ENCODE measurements around the gene FUT6.

The FUT6 gene

DNA sequence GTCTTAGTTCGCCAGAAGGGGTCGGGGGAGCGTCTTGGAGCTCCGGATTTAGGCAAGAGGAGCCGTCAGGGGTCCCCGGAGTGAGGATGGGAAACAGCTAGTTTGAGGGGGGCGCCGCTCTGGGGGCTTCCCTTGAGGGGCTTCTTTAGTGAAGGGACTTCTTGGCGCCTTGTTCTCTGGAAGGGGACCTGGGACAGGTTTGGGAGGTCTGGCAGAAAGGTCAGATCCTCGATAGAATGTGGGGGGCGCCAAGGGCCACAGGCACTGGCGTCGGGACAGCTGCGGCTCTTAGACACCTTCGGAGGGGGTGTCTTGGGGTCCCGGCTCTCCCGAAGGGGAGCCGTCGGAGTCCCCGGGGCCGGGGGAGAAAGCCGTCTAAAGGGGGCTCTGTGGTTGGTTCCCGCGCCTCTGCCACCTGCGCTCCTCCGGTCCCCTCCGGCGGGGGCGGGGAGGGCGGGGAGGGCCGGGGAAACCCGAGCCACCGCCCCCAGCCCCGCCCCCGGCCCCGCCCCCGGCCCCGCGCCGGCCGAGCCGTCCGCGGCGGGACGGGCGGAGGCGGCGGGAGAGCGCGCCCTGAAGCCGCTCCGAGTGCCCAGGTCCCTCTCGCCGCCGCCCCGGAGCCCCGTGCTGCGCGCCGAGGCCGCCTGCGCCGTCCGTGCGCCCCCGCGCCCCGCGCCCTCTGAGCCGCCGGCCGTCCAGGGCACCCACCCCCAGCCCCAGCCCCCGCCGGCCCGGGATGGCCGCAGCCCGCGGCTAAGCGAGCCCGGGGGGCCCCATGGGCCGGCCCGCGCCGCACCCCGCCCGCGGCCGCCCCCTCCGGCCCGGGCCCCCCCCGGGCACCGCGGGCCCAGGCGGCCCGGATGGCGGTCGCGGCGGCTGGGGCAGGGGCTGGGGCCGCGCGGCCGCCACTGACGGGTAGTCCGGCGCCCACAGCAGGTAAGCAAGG is 34.7 kb downstream of the FUT6 start, which contains the start of gene NRTN:
Gene NRTN, plus strand, starts transcription at position 552 of the 946 bp plus-strand sequence. CDS start 19,099 bp downstream, outside the sequence.
- DNase-seq: peak; percentile 47

DNA sequence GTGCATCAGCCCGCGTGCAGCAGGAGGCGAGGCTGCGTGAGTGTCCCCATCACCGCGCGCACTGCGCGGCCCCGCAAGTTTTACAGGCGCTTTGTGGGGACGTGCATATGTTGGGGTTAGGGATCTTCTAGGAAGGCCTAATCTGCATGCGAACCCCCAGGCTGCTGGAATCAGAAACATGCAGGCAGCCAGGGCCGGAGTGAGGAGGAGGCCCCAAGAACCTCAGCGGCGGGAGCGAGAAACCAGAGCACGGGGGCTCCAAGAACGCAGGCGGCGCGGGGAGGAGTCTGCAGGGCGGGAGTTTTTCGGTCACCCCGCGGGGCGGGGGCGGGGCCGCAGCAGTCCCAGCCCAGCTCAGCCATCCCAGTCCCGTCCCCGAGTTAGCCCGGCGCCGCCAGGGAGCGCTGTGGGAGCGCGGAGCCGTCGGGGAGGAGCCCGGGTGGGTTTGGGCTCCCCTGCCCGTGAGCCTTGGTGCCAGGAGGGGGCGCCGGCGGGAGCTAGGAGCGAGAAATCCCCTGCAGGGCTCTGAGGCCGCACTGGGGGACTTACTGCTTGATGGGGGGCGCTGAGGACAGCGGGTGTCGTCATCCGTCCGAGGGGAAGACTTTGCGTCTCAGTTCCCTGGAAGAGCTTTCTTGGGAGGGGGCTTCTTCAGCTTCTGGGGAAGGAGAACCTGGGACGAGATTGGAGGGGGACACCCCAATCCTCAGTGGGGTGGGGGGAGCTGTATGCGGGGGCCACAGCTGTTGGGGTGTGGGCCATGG is 35.6 kb downstream of the FUT6 start:
- DNase-seq: peak; percentile 93

DNA sequence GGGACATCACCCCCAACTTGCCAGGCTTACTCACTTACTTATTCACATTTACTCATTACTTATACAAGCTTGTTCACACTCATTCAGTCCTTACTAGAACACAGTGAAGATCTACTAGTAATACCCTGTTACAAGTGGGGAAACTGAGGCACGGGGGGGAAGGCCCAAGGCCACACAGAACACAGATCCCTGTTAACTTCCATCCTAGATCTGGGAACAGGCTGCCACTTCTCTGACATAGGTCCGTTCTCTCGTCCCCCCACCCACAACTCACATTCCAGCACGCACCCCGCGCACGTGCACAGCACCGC is 36.1 kb downstream of the FUT6 start:
- DNase-seq: no peak

DNA sequence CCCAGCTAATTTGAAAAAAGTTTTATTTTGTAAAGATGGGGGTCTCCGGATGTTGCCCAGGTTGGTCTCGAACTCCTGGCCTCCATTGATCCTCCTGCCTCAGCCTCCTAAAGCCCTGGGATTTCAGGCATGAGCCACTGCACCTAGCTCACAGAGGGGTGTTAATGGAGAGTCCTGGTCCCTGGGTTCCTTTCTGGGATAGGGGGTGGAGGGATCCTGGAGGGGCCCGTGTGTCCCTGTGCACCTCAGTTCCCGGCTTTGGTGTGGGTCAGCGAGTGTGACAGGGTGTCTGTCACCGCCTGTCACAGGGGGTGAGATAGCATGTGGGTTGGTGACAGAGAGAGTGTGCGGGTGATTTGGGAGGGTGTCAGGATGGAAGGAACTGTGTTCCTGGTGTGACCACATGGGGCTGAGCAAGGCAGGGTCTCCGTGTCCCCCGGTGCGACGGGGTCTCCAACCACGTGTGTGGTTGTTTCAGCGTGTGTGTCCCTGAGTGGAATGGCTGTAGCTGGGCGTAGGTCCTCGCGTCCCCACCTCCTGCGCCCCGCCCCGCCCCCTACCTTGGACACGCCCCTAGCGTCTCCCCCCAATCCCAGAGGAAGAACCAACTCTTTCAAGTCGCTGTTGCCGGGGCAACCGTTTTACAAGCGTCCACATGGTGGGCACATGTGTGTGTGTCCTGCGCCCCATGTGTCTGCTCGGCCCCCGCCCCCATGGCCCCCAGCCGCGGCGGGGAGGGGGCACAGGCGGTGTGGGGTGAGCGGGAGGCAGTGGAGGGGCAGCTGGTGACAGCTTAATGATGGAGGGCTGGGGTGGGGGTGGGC is 37.5 kb downstream of the FUT6 start:
- DNase-seq: no peak

DNA sequence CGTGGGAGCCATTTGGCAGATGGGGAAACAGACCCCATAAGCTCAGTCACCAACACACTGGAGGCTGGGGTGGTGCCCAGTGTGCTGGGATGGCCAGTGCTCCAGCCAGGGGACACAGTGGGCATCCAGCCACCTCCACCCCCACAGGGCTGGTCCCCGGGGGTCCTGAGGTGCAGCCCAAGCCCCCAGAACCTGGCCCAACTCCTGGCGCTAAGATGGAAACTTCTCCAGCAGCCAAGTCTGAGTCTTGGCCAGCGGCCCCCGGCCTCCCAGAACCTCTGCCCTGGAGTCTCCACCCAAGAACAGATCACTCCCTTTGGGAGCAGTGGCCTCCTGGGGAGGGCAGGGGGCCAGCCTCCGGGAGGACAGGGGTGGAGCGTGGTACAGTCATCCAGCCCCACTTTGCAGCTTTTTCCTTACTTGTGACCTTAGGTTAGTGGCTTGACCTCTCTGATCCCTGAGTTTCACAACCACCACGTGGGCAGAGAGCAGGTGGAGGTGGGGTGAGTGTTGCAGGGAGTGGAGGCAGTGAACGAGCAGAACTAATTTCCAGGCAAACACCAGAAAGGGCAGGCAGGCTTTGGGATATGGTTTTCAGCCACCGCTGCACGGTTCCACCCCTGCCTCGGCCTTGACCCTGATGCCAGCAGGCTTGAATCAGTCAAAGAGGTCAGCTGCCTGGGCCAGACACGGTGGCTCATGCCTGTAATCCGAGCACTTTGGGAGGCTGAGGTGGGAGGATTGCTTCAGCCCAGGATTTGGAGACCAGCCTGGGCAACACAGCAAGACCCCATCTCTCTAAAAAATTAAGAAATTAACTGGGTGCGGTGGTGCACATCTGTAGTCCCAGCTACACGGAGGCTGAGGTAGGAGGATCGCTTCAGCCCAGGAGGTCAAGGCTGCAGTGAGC is 38.9 kb downstream of the FUT6 start:
- no peak for DNase-seq

DNA sequence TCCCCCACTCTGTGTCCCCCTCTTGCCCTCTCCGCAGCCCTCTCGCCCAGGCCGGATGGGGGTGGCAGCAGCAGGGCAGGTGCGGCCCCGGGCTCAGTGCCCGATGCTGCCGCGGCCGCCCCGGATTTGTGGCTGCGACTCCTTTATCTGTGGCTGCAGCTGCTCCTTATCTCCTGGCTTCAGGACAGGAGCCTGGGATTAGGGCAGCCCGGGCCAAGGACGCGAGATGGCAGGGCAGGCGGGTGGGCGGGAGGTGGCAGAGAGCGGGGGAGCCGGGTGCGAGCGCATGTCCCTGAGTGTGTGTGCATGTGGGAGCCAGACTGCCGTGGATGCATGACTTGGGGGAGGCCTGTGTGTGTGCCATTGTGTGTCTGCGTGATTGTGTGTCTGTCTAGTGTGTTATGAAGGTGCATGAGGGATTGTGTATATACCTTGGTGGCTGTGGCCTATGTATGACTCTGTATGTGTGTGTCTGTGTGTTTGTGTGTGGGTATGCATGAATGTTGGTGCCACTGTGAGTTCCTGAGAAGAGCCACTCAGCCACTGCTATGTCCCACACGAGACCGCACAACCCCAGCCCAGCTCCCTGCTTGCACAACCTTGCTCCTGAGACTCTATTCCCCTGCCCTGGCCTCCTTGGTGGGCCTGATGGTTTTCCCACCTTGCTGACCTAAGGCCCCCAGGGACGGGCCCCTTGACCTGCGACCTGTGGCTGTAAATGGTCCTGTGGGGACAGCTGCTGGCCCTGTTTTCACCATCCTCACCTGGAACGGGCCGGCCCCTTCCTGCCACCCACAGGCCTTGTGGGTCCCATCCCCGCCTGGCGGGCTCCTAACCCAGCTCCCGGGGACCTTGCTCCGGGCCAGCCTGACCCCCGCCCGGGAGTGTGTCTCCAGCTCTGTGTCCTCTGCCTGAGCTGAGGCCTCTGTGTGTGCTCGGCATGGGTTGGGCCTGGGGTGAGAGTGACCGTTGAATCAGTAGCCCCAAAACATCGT is 40.0 kb downstream of the FUT6 start:
- DNase-seq: no peak

DNA sequence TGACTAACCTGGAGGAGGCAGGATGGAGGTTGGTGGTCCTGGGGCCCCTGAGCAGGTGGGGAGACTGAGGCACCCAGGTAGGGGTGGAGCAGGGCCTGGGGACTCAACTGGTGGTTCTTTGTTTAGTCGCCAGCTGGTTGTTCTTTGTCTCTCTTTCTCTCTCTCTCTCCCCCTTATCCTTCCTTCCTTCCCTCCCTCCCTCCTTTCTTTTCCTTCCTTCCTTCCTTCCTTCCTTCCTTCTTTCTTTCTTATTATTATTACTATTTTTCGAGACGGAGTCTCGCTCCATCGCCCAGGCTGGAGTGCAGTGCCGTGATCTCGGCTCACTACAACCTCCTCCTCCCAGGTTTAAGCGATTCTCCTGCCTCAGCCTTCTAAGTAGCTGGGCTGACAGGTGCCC is 41.3 kb downstream of the FUT6 start:
- no peak for DNase-seq

DNA sequence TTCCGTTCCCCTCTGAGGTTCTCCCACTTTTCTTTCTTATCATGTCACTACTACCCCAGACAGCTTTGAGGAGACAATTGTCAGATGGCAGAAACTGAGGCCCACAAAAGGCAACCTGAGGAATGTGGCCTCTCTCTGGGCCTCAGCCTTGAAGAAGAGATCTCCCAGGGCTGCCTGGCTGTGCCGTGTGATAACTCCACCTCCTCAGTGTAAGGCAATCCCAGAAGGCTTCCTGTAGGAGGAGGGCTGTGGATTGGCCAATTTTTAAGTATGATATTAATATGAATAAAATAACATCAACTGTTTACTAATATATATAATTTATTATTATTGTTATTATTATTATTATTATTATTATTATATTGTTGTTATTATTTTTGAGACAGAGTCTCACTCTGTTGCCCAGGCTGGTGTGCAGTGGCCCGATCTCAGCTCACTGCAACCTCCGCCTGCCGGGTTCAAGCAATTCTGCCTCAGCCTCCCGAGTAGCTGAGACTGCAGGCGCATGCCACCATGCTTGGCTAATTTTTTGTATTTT is 44.1 kb downstream of the FUT6 start:
- no peak for DNase-seq

DNA sequence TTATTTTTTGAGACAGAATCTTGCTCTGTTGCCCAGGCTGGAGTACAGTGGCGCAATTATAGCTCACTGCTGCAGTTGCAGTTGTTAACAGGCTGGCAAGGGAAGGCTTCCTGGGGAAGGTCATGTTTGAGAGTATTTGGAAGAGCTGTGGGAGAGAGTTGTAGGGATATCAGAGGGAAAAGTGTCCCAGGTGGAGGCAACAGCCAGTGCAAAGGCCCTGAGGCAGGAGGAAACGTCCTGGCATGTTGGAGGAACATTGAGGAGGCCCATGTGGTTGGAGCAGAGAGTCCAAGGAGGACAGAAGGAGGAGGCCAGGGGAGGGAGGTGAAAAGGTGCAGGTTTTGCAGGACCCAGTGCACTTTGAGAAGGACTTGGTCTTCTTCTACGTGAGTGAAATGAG is 46.3 kb downstream of the FUT6 start:
- DNase-seq: no peak

DNA sequence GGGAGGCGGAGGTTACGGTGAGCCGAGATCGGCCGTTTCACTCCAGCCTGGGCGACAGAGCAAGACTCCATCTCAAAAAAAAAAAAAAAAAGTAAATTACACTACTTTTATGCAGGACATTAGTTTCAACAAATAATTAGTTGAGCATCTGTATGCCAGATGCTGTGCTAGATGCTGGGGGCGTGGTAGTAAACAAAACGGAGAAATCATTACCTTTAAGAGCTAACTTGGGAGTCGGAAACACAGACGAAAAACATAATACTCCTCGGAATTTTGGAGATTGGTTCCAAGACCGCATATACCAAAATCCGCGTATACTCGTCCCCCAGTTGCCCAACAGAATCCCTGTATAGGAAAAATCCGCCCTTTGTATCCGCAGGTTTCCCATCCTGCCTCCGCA is 47.3 kb downstream of the FUT6 start:
- no peak for DNase-seq

DNA sequence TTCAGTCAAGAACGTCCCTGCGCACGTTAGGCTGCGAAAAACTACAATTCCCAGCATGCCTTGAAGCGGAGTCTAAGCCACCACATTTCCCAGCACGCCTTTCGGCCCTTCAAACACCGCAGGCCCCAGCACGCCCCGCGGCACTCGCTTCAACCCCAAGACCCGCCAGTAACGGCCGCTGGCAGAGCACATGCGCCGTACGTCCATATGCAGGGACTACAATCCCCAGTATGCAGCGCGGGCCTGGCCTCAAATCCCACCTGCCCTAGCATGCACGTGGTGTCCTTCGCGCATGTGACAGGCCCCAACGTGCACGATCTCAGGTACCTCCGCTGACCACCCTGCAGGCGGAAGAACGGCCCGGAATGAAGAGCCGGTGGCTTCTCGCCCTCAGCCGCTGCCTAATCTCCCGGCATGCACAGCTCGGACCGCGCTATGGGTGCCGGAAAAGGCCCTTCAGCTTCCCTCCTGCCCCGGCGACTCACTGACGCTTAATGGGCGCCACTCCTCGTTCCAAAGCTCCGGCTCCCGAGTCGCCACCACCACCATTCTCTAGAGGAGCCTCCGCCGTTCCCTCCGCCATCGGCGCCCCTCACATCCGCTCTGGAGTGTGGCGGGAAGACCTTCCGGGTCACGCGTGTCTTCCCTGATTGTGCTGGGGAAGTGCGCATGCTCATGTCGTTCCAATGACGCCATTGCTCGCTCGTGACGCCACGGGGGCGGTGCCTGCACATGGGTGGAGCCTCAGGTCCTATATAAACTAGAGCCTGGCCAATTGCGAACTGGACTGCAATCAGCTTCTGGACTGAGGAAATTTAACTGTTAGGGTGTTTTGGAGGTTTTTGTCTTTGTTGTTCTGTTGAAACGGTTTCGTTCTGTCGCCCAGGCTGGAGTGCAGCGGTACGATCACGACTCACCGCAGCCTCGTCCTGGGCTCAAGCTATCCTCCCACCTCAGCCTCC is 48.7 kb downstream of the FUT6 start, which contains the start of gene DUS3L:
Gene DUS3L, minus strand, starts transcription at position 605 of the 962 bp plus-strand sequence. Its CDS starts 22 bp downstream, at position 583.
- peak; percentile 94 for DNase-seq

DNA sequence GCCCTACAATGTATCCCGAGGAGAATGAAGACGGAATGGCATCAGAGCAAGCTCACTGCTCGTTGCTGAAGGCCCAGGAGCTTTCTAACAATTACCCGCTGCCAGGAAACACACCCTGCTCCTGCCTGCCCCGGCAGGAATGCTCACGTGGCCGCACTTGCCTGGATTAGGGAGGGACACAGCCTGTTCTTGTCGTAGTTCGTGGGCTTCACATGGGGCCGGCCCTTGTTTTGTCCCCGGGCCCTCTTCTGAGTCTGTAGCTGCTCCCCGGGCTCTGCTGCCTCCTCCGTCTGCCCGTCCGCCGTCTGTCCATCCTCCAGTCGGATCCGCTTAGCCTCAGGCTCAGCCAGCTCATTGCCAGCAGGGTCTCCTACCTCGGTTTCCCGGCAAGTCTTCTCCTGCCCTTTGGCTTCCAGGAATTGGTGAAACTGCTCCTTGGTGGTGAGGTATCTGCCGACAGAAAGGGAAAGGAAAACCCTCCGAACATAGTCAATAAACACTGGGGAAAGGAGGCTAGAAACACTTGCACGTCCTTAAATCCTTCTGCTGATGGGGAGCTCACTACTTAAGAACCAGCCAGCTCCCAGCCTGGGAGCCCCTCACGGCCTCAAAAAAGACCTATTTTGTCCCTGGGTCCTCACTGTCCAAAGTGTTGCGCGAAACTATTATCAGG is 49.5 kb downstream of the FUT6 start:
- no peak for DNase-seq

DNA sequence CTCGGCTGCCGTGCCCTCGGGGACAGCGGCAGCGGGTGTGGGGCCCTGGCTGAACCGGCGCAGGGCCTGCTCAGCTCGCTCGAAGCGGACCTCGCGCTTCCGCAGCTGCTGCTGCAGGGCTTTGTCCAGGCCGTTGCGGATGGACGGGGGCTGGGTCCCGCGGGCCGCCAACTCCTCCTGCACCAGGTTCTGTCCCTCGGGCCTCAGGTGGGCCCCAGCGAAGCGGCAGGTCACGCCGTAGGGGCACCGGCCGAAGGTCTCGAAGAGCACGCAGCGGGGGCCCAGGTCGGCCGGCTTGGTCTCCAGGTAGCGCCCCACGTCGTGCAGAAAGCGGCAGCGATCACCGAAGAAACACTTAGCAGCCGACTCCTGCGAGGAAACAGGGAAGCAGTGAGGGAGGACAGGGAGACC is 50.1 kb downstream of the FUT6 start:
- no peak for DNase-seq

DNA sequence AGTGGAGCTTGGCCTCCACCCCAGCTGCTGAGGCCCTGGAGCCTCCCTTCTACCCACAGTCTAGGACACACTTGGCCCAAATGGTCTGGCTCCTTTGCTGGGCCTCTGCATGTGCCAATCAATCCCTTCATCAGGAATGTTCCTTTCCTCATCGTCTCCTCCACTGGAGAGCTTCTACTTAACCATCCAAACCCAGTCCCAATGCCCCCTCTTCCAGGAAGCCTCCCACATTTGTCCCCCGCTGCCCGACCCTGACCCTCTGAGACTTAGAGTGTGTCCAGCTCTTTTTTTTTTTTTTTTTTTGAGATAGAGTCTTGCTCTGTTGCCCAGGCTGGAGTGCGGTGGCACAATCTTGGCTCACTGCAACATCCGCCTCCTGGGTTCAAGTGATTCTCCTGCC is 51.1 kb downstream of the FUT6 start:
- DNase-seq: no peak

DNA sequence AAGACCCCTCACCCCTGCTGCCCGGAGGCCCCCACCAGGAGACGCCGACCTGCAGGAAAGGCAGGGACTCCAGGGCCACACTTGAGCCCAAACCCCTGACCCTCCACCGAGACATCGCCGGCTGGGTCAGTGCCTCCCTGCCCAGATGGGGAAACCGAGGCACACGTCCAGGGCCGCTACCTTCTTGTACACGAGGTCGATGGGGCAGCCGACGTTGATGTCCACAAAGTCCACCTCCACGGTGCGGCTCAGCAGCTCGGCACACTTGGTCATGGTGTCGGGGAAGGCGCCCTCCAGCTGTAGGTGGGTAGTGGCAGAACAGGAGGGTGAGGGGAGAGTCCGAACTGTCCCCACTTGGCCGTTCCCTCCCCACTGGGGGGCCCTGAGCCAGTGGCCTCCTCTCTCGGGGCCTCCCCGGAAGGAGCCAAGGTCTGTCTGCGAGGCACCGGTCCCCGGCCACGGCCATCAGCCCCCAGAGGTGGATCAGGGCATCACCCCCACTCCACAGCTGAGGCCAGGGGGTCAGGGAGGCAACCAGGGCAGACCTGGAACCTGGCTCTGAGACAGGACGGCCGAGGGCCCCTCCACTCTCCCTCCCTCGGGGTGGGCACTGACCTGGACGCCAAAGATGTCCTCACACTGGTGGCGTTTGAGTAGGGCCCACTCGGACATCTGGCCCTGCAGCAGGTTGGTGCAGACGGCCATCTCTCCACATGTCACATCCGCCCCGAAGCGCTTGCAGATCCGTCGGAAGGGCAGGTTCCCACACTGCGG is 51.9 kb downstream of the FUT6 start:
- no peak for DNase-seq

DNA sequence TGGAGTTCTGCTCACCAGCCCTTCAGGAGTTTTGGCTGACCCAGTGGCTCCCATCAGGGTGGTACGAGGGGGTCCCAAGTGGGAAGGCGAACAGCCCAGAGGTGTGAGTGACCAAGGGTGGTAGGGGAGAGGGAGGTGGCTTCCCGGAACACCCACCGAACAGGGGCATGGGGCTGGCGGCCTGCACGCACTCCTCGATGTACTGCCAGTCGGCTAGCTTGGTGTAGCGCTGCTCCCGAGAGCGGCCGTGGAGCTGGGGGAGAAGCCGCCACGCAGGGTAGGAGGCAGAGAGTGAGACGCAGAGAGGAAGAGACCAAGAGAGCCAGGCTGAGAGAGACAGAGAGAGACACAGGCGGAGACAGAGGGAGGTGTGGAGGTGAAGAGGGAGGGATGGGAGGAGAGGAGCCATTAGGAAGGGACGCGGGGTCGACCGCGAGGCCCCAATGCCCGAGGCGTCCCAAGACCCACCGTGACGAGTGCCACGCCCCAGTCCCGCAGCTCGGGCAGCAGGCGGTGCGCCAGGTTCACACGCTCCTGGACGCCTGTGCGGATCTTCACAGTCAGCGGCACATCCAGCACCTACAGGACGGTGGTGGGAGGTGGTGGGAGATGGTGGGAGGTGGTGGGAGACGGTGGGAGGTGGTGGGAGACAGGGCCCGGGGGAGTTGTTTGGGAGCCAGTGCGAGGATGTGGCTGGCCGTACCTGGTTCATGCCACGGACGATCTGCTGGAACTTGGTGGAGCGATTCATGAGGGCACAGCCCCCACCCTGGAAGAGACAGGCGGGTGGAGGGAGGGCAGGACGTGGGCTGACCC is 52.7 kb downstream of the FUT6 start:
- no peak for DNase-seq

DNA sequence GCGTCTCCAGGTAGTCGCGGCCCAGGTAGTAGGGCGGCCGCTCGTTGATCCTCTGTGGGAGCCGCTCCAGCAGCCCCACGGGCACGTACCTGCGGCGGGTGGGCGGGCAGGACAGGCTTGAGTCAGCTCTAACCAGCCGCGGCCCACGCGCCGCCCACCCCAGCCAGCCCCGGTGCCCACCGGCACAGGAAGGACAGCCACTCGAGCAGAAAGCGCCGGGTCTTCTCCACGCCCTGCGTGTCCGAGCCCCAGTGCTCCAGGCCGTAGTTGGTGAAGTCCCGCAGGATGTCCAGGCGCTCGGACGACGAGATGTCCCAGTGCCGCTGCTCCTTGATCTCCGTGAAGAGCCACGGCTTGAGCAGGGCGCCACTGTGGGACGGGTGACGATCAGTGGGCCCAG is 54.1 kb downstream of the FUT6 start:
- DNase-seq: no peak
